ENCODE measurements around the gene TMEM115.

DNA sequence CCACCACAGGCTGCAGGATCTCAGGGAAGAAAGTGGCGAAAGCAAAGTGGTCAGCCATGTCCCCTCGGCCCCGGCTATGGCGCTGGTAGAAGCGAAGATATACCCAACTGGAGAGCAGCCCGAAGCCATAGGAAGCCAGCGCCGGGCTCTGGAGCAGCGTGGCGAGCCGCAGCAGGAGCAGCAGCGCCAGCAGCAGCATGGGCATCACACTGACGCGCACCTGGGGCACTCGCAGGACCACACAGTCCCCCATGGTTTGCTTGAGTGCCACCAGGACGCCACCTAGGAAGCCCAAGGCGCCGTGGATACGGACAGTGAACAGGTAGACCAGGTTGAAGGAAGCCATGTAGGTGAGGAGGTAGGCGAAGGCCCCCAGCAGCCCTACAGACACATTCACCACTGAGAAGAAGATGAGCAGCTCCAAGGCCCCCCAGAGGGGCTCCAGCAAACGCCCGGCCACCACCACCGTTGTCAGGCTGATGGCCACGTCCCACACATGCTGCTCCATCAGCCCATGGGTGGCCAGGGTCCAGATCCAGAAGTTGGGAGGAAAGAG is 888 bp downstream of the TMEM115 start:
- TF ChIP-seq ZSCAN30 (CRISPR knock-in tag; IDR thresholded peaks at IDR 0.05) (no peak), IRF1 (CRISPR knock-in tag; IDR thresholded peaks at IDR 0.05; ENCODE audit: low read depth) (no peak), IKZF1 (IDR thresholded peaks at IDR 0.05) (no peak), JUNB (CRISPR knock-in tag; IDR thresholded peaks at IDR 0.05; ENCODE audit: borderline replicate concordance) (no peak), ZFX (CRISPR knock-in tag; IDR thresholded peaks at IDR 0.05; ENCODE audit: low read depth) (no peak), MBNL3 (CRISPR knock-in tag; conservative IDR thresholded peaks at IDR 0.05) (no peak)

All from HepG2 (cell line).